Tibial nerve (tissue), 3 donors: Measurements from ENCODE around the gene UQCRFS1.

Source experiments
- POLR2A ChIP-seq, 2 donors: fragments of 450-650 bp; IDR thresholded peaks; one replicate each; pipeline ENCODE4 v1.6.1; 2017; ENCODE audit warnings: antibody characterized with exemption in 2 of 2, mild to moderate bottlenecking in 2 of 2, moderate library complexity in 2 of 2
- TF ChIP-seq, protein P1 (sequence below), 5 experiments: fragments of 200-600 bp in 3 of 5; fragments of 450-650 bp in 2 of 5; sonication (generic) in 3 of 5; IDR thresholded peaks; one replicate each; pipeline ENCODE4 v1.5.1; 2016 to 2019; ENCODE audit warnings: antibody characterized with exemption in 5 of 5, mild to moderate bottlenecking in 3 of 5, moderate library complexity in 2 of 5

DNA sequence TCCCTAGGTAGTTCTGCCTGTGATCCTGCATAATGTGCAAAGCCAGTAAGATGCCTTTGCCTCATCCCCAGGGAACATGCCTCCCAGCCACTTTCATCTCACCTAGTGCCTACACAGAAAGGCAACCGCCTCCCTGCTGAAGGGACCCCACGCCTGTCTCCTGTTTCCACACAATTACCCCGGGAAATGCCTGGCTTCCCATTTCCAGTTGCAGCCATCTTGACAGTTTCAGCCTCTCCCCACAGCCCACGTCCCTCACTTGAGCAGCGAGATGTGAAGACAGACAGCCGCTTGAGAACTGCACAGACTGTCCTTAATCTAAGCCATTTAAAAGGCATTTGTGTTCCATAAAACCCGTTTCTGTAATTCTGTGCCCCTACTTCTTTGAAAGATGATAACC, 4.7 kb upstream of the UQCRFS1 start:
- TF ChIP-seq, protein P1, sequence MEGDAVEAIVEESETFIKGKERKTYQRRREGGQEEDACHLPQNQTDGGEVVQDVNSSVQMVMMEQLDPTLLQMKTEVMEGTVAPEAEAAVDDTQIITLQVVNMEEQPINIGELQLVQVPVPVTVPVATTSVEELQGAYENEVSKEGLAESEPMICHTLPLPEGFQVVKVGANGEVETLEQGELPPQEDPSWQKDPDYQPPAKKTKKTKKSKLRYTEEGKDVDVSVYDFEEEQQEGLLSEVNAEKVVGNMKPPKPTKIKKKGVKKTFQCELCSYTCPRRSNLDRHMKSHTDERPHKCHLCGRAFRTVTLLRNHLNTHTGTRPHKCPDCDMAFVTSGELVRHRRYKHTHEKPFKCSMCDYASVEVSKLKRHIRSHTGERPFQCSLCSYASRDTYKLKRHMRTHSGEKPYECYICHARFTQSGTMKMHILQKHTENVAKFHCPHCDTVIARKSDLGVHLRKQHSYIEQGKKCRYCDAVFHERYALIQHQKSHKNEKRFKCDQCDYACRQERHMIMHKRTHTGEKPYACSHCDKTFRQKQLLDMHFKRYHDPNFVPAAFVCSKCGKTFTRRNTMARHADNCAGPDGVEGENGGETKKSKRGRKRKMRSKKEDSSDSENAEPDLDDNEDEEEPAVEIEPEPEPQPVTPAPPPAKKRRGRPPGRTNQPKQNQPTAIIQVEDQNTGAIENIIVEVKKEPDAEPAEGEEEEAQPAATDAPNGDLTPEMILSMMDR (IDR thresholded peaks at IDR 0.05), result no peak
- no peak for TF ChIP-seq POLR2A (IDR thresholded peaks at IDR 0.05)
